ENCODE measurements around the gene OR2T4.

The OR2T4 gene, protein sequence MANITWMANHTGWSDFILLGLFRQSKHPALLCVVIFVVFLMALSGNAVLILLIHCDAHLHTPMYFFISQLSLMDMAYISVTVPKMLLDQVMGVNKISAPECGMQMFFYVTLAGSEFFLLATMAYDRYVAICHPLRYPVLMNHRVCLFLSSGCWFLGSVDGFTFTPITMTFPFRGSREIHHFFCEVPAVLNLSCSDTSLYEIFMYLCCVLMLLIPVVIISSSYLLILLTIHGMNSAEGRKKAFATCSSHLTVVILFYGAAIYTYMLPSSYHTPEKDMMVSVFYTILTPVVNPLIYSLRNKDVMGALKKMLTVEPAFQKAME

DNA sequence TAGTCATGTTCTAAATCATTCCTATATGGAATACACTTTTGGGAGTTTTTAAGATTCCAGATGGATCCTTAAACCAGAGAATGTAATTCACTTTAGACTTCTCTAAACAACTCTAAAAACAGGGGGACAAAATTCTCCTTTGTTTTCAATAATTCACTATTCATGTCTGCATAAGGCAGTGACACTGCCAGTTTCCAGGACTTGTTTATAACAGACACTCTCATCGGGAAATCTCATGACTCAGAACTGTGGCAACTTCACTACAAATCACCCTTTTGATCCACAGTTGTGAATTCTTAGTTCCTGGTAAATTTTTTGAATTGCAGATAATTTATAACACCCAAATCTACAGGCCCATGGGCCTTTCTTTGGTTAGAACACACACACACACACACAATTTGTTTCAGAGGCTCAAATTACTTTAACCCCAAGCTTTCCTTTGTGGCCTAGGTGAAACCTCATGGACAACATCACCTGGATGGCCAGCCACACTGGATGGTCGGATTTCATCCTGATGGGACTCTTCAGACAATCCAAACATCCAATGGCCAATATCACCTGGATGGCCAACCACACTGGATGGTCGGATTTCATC lies at the start of gene OR2T4:
Gene OR2T4, plus strand, starts transcription at position 545 of the 595 bp plus-strand sequence. Its CDS starts 0 bp downstream, at position 545.
- DNase-seq (ENCODE audit: low read depth), result no peak
- TF ChIP-seq, protein P1, sequence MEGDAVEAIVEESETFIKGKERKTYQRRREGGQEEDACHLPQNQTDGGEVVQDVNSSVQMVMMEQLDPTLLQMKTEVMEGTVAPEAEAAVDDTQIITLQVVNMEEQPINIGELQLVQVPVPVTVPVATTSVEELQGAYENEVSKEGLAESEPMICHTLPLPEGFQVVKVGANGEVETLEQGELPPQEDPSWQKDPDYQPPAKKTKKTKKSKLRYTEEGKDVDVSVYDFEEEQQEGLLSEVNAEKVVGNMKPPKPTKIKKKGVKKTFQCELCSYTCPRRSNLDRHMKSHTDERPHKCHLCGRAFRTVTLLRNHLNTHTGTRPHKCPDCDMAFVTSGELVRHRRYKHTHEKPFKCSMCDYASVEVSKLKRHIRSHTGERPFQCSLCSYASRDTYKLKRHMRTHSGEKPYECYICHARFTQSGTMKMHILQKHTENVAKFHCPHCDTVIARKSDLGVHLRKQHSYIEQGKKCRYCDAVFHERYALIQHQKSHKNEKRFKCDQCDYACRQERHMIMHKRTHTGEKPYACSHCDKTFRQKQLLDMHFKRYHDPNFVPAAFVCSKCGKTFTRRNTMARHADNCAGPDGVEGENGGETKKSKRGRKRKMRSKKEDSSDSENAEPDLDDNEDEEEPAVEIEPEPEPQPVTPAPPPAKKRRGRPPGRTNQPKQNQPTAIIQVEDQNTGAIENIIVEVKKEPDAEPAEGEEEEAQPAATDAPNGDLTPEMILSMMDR (IDR thresholded peaks at IDR 0.05; ENCODE audit: insufficient read depth, low read depth, low read length, missing control alignments), result no peak
- H3K4me3 ChIP-seq (ENCODE audit: low read length), result no peak within 1 kb of the TSS

DNA sequence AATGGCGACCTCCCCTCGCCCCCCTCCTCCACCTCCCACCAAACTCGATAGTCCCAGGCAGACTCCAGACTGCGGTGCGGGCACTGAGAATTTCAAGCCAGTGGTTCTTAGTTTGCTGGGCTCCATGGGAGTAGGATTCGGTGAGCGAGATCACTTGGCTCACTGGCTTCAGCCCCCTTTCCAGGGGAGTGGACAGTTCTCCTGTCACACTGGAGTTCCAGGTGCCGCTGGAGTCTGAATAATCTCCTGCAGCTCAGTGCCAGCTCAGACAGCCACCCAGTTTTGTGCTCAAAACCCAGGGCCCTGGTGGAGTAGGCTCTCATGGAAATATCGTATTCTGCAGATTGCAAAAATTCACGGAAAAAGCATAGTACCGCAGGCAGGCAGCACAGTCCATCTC lies 44.7 kb upstream of the OR2T4 start:
- H3K4me3 ChIP-seq (ENCODE audit: low read length), result no peak overlapping the region
- no peak for DNase-seq (ENCODE audit: low read depth)
- TF ChIP-seq, protein P1 (IDR thresholded peaks at IDR 0.05; ENCODE audit: insufficient read depth, low read depth, low read length, missing control alignments), result no peak

DNA sequence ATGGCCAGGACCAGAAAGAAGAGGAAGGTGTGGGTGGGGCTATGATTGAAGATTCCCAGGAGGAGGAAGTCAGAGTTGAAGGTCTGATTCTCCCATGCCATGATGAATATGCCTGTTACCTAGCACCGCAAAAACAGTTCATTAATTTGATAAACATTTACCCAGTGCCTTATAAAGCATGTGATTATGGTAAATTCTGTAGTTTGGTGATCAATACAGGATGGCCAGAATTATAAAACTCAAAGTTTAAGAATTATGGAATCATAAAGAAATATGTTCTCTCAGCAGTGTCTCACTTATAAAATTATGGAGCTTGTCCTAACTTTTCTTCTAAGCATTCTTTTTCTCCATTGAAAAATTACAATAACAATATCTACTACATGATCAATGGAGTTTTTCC lies 37.0 kb upstream of the OR2T4 start, which contains the start of gene OR2M7:
Gene OR2M7, minus strand, starts transcription at position 101 of the 400 bp plus-strand sequence. Its CDS starts 0 bp downstream, at position 101.
- TF ChIP-seq, protein P1 (IDR thresholded peaks at IDR 0.05; ENCODE audit: insufficient read depth, low read depth, low read length, missing control alignments), result no peak
- no peak within 1 kb of the TSS for H3K4me3 ChIP-seq (ENCODE audit: low read length)
- DNase-seq (ENCODE audit: low read depth), result no peak

DNA sequence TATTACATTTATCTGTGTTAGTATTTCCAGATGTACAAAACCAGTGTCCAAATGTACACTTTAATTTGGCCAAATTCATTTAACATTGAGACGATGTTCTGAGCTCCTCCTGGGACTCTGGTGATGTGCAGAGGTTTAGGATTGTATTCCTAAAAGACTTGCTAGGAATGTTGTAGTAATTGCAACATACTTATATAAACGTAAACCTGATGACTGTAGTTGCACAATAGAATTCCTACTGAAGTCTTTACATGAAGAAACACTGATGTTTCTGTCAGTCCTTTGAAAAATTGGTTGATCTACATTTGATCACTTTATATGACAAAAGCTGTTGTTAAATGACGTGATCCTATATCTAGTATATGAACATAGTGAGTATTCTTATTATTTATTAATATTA lies 18.0 kb upstream of the OR2T4 start:
- no peak for DNase-seq (ENCODE audit: low read depth)
- no peak overlapping the region for H3K4me3 ChIP-seq (ENCODE audit: low read length)
- TF ChIP-seq, protein P1 (IDR thresholded peaks at IDR 0.05; ENCODE audit: insufficient read depth, low read depth, low read length, missing control alignments), result no peak

DNA sequence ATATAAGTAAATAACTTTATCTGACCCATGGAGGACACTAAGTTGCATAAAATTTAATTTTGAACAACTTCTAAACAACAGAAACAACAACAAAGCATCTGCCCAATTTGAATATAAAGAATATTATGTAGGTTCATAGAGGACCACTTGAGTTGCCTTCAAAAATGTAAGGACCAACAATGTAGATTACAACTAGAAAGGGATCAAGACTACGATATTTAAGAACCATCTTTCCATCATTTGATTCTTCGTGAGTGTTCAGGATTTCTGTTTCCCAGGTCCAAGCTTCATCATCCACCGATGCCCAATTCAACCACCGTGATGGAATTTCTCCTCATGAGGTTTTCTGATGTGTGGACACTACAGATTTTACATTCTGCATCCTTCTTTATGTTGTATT lies 13.0 kb upstream of the OR2T4 start, which contains the start of gene OR14C36:
Gene OR14C36, plus strand, starts transcription at position 301 of the 400 bp plus-strand sequence. Its CDS starts 0 bp downstream, at position 301.
- TF ChIP-seq, protein P1 (IDR thresholded peaks at IDR 0.05; ENCODE audit: insufficient read depth, low read depth, low read length, missing control alignments), result no peak
- no peak within 1 kb of the TSS for H3K4me3 ChIP-seq (ENCODE audit: low read length)
- DNase-seq (ENCODE audit: low read depth), result no peak

DNA sequence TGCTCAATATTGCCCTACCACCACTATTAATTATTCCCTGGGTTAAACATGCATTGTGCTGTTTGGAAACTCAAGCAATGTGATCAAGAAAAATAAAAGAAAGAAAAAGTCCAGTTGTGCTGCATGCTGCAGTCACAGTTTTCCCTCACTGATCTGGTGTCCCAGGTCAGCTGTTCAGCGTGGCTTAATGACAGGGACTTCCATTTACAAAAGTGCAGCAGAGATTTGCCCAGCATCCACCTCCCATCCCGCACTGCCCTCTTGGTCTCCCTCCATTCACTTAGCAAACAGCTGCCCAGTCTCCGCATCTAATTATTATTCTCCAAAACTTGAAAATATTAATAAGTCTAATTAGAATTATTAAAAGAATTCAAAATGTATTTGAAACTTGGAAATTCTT lies 2.0 kb upstream of the OR2T4 start:
- DNase-seq (ENCODE audit: low read depth), result no peak
- TF ChIP-seq, protein P1 (IDR thresholded peaks at IDR 0.05; ENCODE audit: insufficient read depth, low read depth, low read length, missing control alignments), result no peak
- H3K4me3 ChIP-seq (ENCODE audit: low read length), result no peak overlapping the region

All from epithelial cell of esophagus (primary cell).